Peyer's patch (tissue), 4 donors: ENCODE results near the gene IQGAP2.

ENCODE experiments used
- POLR2A ChIP-seq, 2 donors: fragments of 450-650 bp; IDR thresholded peaks; one replicate each; pipeline ENCODE4 v1.5.1; 2017; ENCODE audit warnings: antibody characterized with exemption in 2 of 2, mild to moderate bottlenecking in 2 of 2, moderate library complexity in 2 of 2
- TF ChIP-seq, protein P1 (sequence below), 6 experiments: fragments of 450-650 bp in 4 of 6; fragments of 200-600 bp in 2 of 6; sonication (generic) in 1 of 6; IDR thresholded peaks; one replicate each; pipeline ENCODE4 v1.5.1; 2017 to 2019; ENCODE audit warnings: antibody characterized with exemption in 6 of 6, mild to moderate bottlenecking in 3 of 6, moderate library complexity in 1 of 6

DNA sequence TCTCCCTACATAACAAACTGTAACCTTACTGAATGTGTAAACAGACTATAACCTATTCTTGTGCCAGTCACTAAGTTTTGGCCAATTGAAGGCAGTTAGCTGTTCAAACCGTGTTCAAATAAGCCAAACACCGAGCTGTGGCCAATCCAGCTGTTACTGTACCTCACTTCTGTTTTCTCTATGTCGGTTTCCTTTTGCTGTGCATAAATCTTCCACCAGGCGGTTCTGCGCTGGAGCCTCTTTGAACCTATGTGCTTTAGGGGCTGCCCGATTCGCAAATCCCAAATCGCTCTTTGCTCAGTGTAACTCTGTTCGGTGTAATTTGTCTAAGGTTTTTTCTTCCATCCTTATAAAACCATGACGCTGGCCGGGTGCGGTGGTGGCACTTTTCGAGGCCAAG lies 344.6 kb downstream of the IQGAP2 start:
- no peak for TF ChIP-seq POLR2A (IDR thresholded peaks at IDR 0.05)
- TF ChIP-seq, protein P1, sequence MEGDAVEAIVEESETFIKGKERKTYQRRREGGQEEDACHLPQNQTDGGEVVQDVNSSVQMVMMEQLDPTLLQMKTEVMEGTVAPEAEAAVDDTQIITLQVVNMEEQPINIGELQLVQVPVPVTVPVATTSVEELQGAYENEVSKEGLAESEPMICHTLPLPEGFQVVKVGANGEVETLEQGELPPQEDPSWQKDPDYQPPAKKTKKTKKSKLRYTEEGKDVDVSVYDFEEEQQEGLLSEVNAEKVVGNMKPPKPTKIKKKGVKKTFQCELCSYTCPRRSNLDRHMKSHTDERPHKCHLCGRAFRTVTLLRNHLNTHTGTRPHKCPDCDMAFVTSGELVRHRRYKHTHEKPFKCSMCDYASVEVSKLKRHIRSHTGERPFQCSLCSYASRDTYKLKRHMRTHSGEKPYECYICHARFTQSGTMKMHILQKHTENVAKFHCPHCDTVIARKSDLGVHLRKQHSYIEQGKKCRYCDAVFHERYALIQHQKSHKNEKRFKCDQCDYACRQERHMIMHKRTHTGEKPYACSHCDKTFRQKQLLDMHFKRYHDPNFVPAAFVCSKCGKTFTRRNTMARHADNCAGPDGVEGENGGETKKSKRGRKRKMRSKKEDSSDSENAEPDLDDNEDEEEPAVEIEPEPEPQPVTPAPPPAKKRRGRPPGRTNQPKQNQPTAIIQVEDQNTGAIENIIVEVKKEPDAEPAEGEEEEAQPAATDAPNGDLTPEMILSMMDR (IDR thresholded peaks at IDR 0.05) = no peak
